ENCODE measurements around the gene GEN1.
"Not testable (repeated sequence)": the region's sequence is repeated elsewhere in the genome, so short reads cannot be mapped to it uniquely, and the experiment has no call there.

GEN1 gene

DNA sequence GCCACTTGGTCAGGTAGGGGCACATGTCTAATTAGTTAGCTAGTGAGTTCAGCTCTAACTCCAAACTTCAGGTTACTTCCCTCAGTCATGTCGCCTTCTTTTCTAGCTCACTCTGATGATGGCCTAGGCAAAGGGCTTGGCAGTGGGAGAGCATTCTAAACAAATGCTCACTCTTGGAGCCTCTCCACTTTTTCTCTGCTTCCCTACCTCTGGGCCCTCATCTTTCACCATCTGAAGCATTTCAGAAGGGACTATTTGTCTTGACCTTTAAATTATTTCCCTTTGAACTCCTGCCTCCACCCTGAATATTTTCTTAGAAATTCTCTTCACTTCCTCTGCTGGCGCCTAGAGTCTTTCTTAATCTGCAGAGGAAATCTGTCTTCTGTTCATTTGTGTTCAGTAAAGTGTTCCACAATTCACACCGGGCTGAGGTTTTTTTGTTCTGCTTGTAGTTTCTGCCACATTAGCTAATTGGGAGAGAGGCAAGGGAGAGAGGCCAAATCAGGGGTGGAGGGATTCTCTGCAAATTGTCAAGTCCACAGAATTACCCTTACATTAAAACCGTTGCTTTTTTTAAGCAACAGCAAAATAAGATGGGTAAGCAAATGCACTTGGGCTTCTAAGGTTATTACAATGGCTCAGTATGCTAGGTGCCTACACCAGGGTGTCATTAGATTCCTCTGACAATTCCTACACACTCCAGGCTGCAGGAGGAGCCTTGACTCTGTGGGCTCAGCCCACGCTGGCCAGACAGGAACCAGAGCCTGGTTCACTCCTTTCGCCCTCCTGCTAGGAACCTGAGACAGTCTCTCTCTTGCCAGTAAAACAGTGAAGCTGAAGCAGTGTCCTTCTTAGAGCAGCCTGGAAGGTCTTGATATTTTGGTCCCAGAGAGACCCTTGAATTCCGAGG, 67.9 kb downstream of the GEN1 start:
- no peak for TF ChIP-seq CTCF (IDR thresholded peaks at IDR 0.05; ENCODE audit: borderline replicate concordance, insufficient read depth, low read depth, low read length)
- no peak overlapping the region for H3K4me3 ChIP-seq (ENCODE audit: low read depth, low read length)

DNA sequence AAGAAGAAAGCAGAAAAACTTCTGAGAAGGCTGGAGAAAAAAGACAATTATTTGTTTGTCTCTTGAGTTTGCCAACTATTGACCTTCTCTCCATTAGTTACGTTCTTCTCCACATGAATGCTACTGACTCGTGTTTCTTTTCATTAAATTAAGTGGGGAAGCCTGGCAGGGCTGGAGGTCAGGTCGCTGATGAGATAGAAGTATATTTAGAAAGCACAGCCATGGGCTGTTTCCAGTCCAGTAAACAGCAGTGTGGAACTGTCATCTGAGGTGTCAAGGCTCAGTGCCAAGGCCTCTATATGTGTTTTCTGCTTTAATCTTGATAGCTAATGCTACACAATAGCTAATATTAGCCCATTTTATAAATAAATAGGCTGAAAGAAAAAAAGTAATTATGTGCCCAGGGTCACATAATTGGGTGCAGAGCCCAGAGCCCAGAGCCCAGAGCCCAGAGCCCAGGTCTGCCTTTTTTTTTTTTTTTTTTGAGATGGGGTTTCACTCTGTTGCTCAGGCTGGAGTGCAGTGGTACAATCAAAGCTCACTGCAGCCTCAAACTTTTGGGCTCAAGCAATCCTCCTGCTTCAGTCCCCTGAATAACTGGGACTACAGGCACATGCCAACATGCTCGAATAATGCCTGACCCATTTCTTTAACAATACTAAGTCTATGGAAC, 68.6 kb downstream of the GEN1 start:
- no peak for TF ChIP-seq CTCF (IDR thresholded peaks at IDR 0.05; ENCODE audit: borderline replicate concordance, insufficient read depth, low read depth, low read length)
- H3K4me3 ChIP-seq (ENCODE audit: low read depth, low read length): no peak overlapping the region

DNA sequence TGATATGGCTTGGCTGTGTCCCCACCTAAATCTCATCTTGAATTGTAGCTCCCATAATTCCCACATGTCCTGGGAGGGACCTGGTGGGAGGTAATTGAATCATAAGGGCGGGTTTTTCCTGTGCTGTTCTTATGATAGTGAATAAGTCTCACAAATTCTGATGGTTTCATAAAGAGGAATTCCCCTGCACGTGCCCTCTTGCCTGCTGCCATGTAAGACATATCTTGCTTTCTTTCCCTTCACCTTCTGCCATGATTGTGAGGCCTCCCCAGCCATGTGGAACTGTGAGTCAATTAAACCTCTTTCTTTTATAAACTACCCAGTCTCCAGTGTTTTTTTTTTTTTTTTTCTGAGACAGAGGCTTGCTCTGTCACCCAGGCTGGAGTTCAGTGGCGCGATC, 69.7 kb downstream of the GEN1 start:
- H3K4me3 ChIP-seq (ENCODE audit: low read depth, low read length): not testable (repeated sequence)

- TF ChIP-seq CTCF (IDR thresholded peaks at IDR 0.05; ENCODE audit: borderline replicate concordance, insufficient read depth, low read depth, low read length): no peak
- H3K4me3 ChIP-seq (ENCODE audit: low read depth, low read length): no peak overlapping the region
Observed at GRCh38 chr2:17827316-17827715, 73.4 kb downstream of the GEN1 start.

- no peak overlapping the region for H3K4me3 ChIP-seq (ENCODE audit: low read depth, low read length)
- TF ChIP-seq CTCF (IDR thresholded peaks at IDR 0.05; ENCODE audit: borderline replicate concordance, insufficient read depth, low read depth, low read length): no peak
Observed at GRCh38 chr2:17827785-17828184, 73.8 kb downstream of the GEN1 start.

DNA sequence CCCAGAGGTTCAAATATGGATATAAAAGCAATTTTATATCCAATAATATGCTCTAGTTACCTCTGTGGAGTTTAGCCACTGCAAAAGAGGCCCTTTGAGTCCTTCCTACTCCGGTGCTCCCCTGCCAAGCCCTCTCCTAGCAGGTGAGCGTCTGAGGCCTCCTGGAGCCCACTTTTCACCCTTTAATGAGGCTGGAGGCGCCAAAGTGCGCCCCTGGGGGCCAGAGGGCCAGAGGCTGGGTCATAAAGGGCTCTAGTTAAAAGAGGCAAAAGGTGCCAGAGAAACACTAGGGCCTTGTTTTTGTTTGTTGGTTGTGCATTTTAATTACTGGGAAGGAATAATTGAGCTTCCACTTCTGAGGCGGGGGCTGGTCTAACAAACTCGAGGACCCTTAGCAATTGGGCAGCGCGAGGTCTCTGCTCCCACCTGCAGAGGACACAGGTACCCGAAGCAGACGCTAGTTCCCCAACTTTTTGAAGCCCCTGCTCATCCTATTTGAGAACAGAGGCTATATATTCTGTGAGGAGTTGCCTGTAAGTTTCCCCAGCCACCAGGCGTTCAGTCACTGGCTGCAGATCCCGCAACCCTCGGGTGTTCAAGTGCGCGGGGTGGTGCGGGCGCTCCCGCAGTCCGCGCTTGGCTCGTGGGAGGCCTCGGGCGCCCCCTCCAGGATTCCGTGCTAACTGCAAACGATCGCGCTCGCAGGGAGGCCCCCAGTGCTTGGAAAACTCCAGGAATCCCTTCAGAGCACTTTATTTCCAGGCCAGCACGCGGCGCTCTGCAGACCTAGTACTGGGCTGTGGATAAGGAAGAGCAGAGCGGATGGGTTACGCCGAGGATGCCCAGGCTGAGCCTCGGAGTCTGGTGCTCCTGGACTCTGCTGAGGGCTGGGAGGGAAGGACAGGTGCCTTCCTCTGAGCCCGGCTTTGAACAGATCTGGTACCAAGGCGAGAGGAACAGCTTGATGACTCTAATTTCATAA, 76.4 kb downstream of the GEN1 start:
- peak; percentile 97 for TF ChIP-seq CTCF (IDR thresholded peaks at IDR 0.05; ENCODE audit: borderline replicate concordance, insufficient read depth, low read depth, low read length)
- no peak overlapping the region for H3K4me3 ChIP-seq (ENCODE audit: low read depth, low read length)

DNA sequence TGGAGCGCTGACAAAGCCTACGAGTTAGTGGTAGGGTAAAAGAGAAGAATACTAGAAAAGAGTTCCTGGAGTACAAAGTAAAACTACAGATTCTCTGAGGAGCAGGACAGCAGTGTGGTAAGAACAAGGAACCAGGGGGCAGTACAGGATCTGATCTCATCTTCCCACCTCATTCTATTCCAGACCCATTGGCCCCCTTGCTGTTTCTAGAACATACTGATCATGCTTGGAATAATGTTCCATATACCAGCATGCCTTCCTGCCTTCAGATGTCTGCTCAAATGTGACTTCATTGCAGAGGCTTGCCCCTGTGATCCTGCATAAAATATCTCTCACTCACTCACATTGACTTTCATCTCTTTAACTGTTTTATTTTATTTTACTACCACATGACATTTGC, 81.6 kb downstream of the GEN1 start:
- TF ChIP-seq CTCF (IDR thresholded peaks at IDR 0.05; ENCODE audit: borderline replicate concordance, insufficient read depth, low read depth, low read length): no peak
- no peak overlapping the region for H3K4me3 ChIP-seq (ENCODE audit: low read depth, low read length)

Data from GM12875 (cell line).